Stimulated activated CD4-positive, alpha-beta T cell treated with anti-CD3 and anti-CD28 coated beads, Interleukin-1b, Interleukin-23, amount 100 ng/mL, for 4 hours (primary cell): ENCODE data around the gene OTOG.

Source experiments
- DNase-seq, 2 donors: peaks; one replicate each; pipeline ENCODE4 v3.0.0-alpha.2; 2020; ENCODE audit warnings: low read depth in 2 of 2

Gene OTOG, protein sequence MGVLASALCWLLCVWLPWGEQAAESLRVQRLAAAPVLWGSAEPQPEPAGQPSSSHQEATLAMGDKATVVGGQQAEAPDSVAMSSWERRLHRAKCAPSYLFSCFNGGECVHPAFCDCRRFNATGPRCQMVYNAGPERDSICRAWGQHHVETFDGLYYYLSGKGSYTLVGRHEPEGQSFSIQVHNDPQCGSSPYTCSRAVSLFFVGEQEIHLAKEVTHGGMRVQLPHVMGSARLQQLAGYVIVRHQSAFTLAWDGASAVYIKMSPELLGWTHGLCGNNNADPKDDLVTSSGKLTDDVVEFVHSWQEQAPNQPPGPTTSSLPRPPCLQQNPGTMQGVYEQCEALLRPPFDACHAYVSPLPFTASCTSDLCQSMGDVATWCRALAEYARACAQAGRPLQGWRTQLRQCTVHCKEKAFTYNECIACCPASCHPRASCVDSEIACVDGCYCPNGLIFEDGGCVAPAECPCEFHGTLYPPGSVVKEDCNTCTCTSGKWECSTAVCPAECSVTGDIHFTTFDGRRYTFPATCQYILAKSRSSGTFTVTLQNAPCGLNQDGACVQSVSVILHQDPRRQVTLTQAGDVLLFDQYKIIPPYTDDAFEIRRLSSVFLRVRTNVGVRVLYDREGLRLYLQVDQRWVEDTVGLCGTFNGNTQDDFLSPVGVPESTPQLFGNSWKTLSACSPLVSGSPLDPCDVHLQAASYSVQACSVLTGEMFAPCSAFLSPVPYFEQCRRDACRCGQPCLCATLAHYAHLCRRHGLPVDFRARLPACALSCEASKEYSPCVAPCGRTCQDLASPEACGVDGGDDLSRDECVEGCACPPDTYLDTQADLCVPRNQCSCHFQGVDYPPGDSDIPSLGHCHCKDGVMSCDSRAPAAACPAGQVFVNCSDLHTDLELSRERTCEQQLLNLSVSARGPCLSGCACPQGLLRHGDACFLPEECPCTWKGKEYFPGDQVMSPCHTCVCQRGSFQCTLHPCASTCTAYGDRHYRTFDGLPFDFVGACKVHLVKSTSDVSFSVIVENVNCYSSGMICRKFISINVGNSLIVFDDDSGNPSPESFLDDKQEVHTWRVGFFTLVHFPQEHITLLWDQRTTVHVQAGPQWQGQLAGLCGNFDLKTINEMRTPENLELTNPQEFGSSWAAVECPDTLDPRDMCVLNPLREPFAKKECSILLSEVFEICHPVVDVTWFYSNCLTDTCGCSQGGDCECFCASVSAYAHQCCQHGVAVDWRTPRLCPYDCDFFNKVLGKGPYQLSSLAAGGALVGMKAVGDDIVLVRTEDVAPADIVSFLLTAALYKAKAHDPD (N-terminal part only)

DNA sequence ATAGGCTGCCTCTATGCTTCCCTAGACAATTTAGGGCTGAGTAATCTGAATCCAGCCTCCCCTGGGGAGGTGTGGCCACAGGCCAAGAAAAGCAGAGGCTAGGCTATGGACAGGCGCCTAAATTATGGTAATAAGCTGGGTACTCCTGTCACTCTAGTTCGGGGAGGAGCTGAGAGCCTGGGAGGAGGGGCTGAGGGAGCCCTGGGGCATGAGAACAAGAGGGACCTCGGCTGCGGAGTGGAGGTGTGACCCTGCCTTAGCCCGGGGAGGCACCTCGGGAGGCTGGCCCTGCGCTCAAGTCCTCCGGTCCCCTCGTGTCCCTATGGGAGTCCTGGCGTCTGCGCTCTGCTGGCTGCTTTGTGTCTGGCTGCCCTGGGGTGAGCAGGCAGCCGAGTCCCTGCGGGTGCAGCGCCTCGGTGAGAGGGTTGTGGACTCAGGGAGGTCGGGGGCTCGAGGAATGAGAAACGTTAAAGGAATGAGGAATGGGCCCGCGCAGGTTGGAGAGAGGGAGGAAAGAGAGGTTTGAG lies at the start of gene OTOG:
Gene OTOG, plus strand, starts transcription at position 209 of the 527 bp plus-strand sequence. Its CDS starts 114 bp downstream, at position 323.
- DNase-seq, result no peak

DNA sequence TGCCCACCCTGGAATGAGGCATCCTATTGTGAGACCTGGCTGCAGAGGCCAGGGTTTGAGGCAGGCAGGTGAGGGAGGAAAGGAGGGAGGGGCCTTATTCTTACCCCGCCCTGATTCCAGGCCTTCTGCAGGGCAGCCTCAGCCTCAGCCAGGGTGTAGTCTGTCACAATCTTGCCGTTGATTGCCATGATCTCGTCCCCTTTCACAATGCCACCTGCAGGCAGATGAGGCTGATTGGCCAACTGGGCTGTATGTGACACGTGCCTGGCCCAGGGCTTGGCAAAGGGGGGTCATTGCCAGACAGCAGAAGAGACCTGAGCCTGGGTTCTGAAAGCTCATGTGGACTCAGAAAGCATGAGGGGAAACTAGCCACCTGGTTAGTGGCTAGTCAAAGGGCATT lies 49.0 kb upstream of the OTOG start:
- no peak for DNase-seq

DNA sequence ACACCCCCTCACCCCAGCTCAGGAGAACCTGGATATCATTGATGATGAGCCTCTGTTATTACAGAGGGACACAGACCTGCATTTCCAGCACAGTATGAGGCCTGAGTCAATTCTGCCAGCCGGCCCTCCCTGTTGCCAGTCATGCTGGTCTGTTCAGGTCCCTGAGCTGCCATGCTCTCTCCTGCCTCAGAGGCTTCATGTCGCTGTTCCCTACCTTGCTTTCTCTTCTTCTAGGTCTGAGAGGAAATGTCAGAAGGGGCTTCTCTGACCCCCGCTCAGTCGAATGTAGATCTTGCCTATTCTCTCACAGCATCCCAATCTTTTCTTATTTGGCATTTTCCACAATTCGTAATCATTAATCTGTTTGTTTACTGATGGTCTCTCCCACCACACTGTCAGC lies 48.6 kb upstream of the OTOG start:
- no peak for DNase-seq

GRCh38 chr11:17500673-17501072 lies 46.4 kb upstream of the OTOG start:
- no peak for DNase-seq

- DNase-seq, result no peak
These were observed 44.4 kb upstream of the OTOG start for GRCh38 chr11:17502630-17503029.

DNA sequence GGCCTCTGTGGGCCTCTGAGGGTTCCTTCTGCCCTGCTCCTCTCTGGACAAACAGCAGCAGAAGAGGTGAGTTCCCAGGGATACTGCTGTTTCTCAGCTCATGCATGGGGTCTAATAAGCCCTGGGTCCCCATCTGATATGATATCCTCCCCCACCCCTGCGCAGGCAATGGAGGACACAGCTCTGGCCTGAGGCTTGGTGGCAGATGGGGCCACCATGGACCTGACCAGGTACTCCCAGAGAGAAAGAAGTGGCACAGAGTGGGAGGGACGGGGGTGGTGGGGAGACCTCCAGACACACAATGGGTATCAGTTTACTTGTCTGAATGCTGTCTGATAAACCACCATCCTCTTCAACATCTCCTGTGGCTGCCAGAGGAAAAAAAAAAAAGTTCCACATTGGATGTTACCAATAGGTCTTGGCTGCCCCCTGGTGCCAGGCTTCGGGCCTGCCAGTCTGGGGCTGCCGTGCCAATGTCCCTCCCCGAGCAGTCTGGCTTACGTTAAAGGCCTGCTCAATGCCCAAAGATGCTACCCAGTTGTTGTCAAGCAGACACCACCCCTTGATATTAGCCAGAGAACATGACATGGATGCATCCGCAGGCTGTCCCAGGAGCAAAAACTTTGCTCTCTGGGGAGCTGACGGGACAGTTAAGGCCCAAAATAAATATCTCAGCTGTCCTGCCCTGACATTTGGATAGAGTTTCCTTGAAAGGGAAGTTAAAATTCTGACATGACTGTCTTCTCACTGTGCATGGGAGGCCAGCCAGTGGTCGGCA lies 42.5 kb upstream of the OTOG start:
- DNase-seq, result peak; percentile 63 to 78

GRCh38 chr11:17505146-17505545 lies 41.9 kb upstream of the OTOG start:
- DNase-seq, result no peak

GRCh38 chr11:17506314-17506713 lies 40.7 kb upstream of the OTOG start:
- DNase-seq, result no peak

DNA sequence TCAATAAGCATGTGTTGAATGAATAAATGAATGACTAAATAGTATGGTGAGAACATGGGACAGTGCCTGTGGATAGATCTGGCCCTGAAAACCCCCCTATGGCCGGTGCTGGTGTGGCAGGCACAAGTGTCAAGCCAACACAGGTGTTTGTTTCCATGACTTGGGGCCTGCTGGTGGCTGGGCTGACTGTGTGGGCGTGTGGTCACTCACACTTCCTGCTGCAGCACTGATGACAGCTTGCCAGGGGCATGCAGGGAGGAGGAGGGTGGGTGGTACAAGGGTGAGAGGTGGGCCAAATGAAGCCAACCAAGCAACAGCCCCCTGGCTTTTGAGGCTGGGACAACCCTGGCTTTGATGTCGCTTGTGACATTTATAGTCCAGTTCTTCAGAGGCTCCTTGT lies 40.1 kb upstream of the OTOG start:
- DNase-seq, result no peak

DNA sequence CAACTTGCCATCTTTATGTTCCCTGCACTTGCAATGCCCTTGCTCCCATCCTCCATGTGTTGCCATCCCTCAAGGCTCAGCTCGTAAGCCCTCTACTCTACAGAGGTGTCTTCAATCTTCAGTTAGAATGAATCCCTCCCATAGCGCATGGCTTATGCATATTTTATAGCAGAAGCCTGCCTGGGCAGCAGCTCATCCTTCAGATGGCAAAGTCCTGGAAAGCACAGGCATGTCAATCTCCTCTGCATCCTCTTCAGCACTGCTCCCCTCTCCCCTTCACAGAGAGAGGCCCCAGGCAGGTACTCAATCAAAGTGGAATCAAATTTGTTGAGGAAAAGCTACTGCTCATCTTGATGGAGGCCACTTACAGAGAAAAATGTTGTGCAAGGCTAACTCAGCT lies 39.3 kb upstream of the OTOG start:
- no peak for DNase-seq

DNA sequence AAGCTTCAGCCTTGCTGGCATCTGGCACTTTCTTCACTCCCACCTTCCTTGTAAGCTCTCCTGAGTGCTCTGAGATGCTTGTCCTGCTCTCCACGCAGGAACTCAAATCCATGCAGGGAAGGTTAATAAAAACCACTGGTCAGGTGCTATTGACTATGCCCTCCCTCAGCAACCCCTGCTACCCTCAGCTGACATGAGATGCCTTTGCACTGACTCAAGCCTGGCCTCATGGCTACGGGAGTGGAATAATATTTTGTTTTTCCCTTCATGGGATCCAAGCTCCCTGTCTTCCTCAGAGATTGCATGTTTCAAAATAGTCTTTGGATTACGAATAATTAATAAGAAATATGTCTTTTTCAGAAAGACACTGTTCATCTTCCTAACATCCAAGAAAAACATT lies 38.8 kb upstream of the OTOG start:
- no peak for DNase-seq

GRCh38 chr11:17508791-17509190 lies 38.3 kb upstream of the OTOG start:
- no peak for DNase-seq

- DNase-seq, result no peak
These were observed 36.4 kb upstream of the OTOG start for GRCh38 chr11:17510507-17511206.

DNA sequence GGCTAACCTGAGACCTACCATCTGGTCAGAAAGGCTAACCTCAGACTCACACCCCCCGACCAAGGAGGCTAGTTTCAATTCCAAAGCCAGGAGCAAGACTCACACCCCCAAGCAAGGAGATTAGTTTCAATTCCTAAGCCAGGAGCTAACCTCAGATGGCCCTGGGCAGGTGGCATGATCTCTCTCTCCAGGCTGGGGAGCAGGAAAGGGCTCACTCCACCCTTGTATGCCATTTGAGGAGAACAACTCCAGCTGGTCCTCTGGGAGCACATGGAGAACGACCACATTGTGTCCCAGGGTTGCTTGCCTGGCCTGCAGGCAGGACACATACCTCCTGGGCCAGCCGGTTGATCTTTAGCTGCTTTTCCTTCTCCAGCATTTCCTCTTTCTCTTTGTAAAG lies 35.5 kb upstream of the OTOG start:
- no peak for DNase-seq

- no peak for DNase-seq
These were observed 35.0 kb upstream of the OTOG start for GRCh38 chr11:17512101-17512500.

GRCh38 chr11:17513853-17514252 lies 33.2 kb upstream of the OTOG start:
- no peak for DNase-seq

DNA sequence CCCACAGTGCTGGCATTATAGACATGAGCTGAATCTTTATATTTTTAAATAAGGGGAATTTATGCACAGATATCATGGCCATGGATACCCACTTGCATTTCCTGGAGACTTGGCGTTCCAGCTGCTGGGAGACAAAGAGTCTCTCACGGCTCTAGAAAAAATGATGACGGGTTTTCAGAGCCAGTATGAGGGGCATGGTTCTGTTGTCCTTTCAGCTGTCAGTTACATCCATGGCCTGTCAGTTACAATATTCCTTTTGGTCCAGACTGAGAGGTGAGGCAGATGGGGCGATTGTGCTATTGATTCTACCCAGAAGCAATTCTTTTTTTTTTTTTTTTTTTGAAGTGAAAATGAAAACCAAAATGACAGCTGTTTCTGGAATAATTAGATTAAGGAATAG lies 32.6 kb upstream of the OTOG start:
- no peak for DNase-seq

DNA sequence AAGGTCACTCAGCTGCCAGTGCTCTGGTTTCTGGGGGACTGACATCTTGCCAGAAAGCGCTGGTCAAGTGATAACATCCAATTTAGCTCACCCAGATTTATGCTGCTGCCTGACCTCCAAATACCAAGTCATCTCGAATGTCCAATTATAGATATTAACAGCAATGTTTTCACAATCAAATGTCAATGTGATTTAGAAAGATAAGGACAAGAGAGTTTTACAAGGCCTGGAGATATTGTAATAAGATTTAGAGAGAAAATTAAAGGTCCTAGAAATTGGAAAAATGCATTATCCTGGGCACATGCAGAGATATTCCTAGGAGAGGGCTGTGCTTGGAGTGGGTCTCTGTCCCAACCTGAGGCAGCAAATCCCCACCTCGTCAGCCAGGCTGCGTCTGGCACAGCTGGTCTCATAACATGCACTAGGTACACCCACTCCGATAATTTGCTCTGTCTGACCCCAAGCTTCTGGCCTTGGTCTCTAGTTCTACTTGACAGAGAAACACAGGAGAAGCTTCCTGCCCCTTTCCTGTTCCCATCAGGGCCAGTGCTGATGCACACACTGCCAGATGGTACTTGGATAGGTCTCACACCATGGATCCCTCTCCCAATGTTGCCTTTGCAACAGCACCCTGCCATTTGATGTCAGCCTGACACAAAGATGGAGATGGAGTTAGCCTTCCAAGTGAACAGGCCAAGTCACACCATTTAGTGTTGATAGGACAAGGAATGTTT lies 31.4 kb upstream of the OTOG start:
- DNase-seq, result no peak

- no peak for DNase-seq
These were observed 30.4 kb upstream of the OTOG start for GRCh38 chr11:17516551-17517150.
